AG04450 (cell line): ENCODE data around the gene INPP5J. TPM values are rescaled to one million over a fixed set of nuclear protein-coding genes. Genes with fewer than 3 reads are reported as not detected.

Source experiments
- CTCF ChIA-PET: fragments of 300-600, 350-600 bp; formaldehyde crosslinking; extraction: SDS; loops from one replicate; lab custom pipeline; 2022; ENCODE audit warnings: antibody characterized with exemption, inconsistent platforms; lab: Charles Lee
- POLR2A ChIA-PET: fragments of 350-600 bp; formaldehyde crosslinking; extraction: SDS; loops from one replicate; lab custom pipeline; 2021; ENCODE audit warnings: antibody characterized with exemption, inconsistent platforms; lab: Yijun Ruan, JAX
- DNase-seq: peaks from one replicate; pipeline ENCODE4 v3.0.0-alpha.2; 2011; ENCODE audit warnings: low read depth, low spot score
- H3K27ac ChIP-seq: one replicate; pipeline ENCODE4 v1.5.1; 2012; ENCODE audit warnings: low read depth, low read length, control low read depth
- H3K27me3 ChIP-seq: one replicate; pipeline ENCODE4 v1.6.0; 2012; ENCODE audit warnings: low read length; ENCODE audit not compliant: control insufficient read depth, insufficient read depth
- H3K4me3 ChIP-seq: 2 replicates; pipeline ENCODE4 v1.5.1; 2011; ENCODE audit warnings: mild to moderate bottlenecking, low read depth, low read length, control low read depth
- H3K9me3 ChIP-seq: 2 replicates; pipeline ENCODE4 v1.5.1; 2012; ENCODE audit warnings: low read length; ENCODE audit not compliant: control insufficient read depth, insufficient read depth
- CTCF ChIP-seq: IDR thresholded peaks from 2 replicates; pipeline ENCODE4 v1.5.1; 2011; ENCODE audit warnings: low read depth, low read length, control low read depth, inconsistent platforms
- polyA plus RNA-seq: library from polyadenylated mRNA; depleted of rRNA; stranded (reverse); fragments of >200 nt; gene quantifications from 2 replicates; pipeline ENCODE4 v1.2.3, GENCODE V29; 2011

The INPP5J gene
- polyA plus RNA-seq, 1 experiment, result 0.91 TPM

- CTCF ChIA-PET, result interaction anchor here (0.6 to 1.9 kb wide), 2 partner anchors 13 to 55 kb away, joined by 4 to 6 read pairs; partner anchors contain the start of gene SELENOM
Observed at GRCh38 chr22:31120642-31121041, 2.1 kb upstream of the INPP5J start.

GRCh38 chr22:31121403-31121802, 1.4 kb upstream of the INPP5J start:
- H3K27me3 ChIP-seq, result peaks cover 7% of the 10 kb centered on the region
- DNase-seq, result no peak
- no peaks in the 10 kb centered on the region; the same call in 1 of the 2 replicates for H3K9me3 ChIP-seq
- ChIA-PET CTCF (interaction anchor here (1.9 kb wide), 1 partner anchor 14 kb away, joined by 6 read pairs; the partner anchor contains the start of gene SELENOM), POLR2A (no interaction called here)
- no peak for TF ChIP-seq CTCF
- H3K4me3 ChIP-seq, result no peak overlapping the region
- no peak overlapping the region for H3K27ac ChIP-seq

More at GRCh38 chr22:31120642-31121041, 2.1 kb upstream of the INPP5J start:
- DNase-seq, result no peak
- Histone ChIP-seq H3K4me3 (no peak overlapping the region), H3K9me3 (no peaks in the 10 kb centered on the region), H3K27ac (no peak overlapping the region), H3K27me3 (peaks cover 7% of the 10 kb centered on the region)
- TF ChIP-seq CTCF, result no peak
- POLR2A ChIA-PET, result interaction anchor here (0.6 kb wide), 1 partner anchor 24 kb away, joined by 3 read pairs; no protein-coding TSS in a partner anchor

- Histone ChIP-seq H3K4me3 (no peak overlapping the region), H3K27me3 (peaks cover 7% of the 10 kb centered on the region), H3K9me3 (no peaks in the 10 kb centered on the region; the same call in 1 of the 2 replicates), H3K27ac (no peak overlapping the region)
- no peak for TF ChIP-seq CTCF
- ChIA-PET CTCF (interaction anchor here (1.2 to 1.9 kb wide), 3 partner anchors 14 to 90 kb away, joined by 3 to 6 read pairs (median 4); partner anchors contain the start of genes LIMK2, PLA2G3 and SELENOM), POLR2A (interaction anchor here (0.6 kb wide), 1 partner anchor 76 kb away, joined by 3 read pairs; no protein-coding TSS in a partner anchor)
- DNase-seq, result no peak
Observed at GRCh38 chr22:31122196-31122531, 602 bp upstream of the INPP5J start.

GRCh38 chr22:31123292-31123602, 481 bp downstream of the INPP5J start:
- CTCF ChIA-PET, result interaction anchor here (1.4 kb wide), 1 partner anchor 17 kb away, joined by 4 read pairs; the partner anchor contains the start of gene PLA2G3
- POLR2A ChIA-PET, result no interaction called here
- peak overlapping the region; percentile 68 for H3K4me3 ChIP-seq

More at GRCh38 chr22:31123292-31123602, 481 bp downstream of the INPP5J start:
- Histone ChIP-seq H3K9me3 (no peaks in the 10 kb centered on the region; the same call in 1 of the 2 replicates), H3K27me3 (peaks cover 7% of the 10 kb centered on the region), H3K27ac (no peak overlapping the region)
- no peak for DNase-seq
- TF ChIP-seq CTCF, result no peak
